Neuronal stem cell (in vitro differentiated cells): ENCODE data around the gene KSR2.

Experiments
- DNase-seq: peaks from one replicate; pipeline ENCODE4 v3.0.0-alpha.2; 2013; ENCODE audit warnings: low spot score
- H2AFZ ChIP-seq: one replicate; pipeline ENCODE4 v1.6.1; 2013; ENCODE audit warnings: mild to moderate bottlenecking, low read length, inconsistent platforms
- H2AK5ac ChIP-seq: 2 replicates; pipeline ENCODE4 v1.6.1; 2013; ENCODE audit warnings: low read depth, mild to moderate bottlenecking, inconsistent platforms, low read length, moderate library complexity, mixed read lengths
- H2BK120ac ChIP-seq: 2 replicates; pipeline ENCODE4 v1.6.1; 2013; ENCODE audit warnings: low read depth, mild to moderate bottlenecking, inconsistent platforms, low read length, moderate library complexity, mixed read lengths
- H2BK12ac ChIP-seq: one replicate; pipeline ENCODE4 v1.6.1; 2013; ENCODE audit warnings: low read length, inconsistent platforms
- H2BK15ac ChIP-seq: 2 replicates; pipeline ENCODE4 v1.6.1; 2013; ENCODE audit warnings: mild to moderate bottlenecking, low read length, inconsistent platforms, mixed read lengths
- H2BK5ac ChIP-seq: one replicate; pipeline ENCODE4 v1.6.1; 2013; ENCODE audit warnings: inconsistent platforms, mild to moderate bottlenecking, low read length, moderate library complexity
- H3K14ac ChIP-seq: one replicate; pipeline ENCODE4 v1.6.1; 2013; ENCODE audit warnings: low read length, inconsistent platforms
- H3K18ac ChIP-seq: 2 replicates; pipeline ENCODE4 v1.6.1; 2013; ENCODE audit warnings: low read length, inconsistent platforms
- H3K23ac ChIP-seq: 2 replicates; pipeline ENCODE4 v1.6.1; 2013; ENCODE audit warnings: low read depth, mild to moderate bottlenecking, mixed read lengths, low read length, inconsistent platforms; ENCODE audit not compliant: poor library complexity
- H3K27ac ChIP-seq: replicated peaks from 3 replicates; pipeline ENCODE4 v1.5.1; 2013; ENCODE audit warnings: low read length, inconsistent platforms
- H3K27me3 ChIP-seq, 3 experiments: 2 replicates each; pipeline ENCODE4 v1.6.1; 2013; ENCODE audit warnings: low read length in 3 of 3, mild to moderate bottlenecking in 2 of 3, inconsistent platforms in 1 of 3, low read depth in 1 of 3, mixed read lengths in 1 of 3, moderate library complexity in 1 of 3; ENCODE audit not compliant: control insufficient read depth in 3 of 3, insufficient read depth in 3 of 3
- H3K36me3 ChIP-seq, 2 donors: replicated peaks in 1 of 2; 2 replicates each; pipeline ENCODE4 v1.6.1; 2013; ENCODE audit warnings: low read length in 2 of 2; ENCODE audit not compliant: control insufficient read depth in 2 of 2, insufficient read depth in 2 of 2
- H3K4ac ChIP-seq: 2 replicates; pipeline ENCODE4 v1.6.1; 2013; ENCODE audit warnings: inconsistent platforms, mild to moderate bottlenecking, low read length, moderate library complexity
- H3K4me1 ChIP-seq, 2 donors: 1 replicate in 1 of 2; 2 replicates in 1 of 2; pipeline ENCODE4 v1.6.1; 2013; ENCODE audit warnings: low read length in 2 of 2, low read depth in 1 of 2; ENCODE audit not compliant: control insufficient read depth in 2 of 2, insufficient read depth in 1 of 2
- H3K4me2 ChIP-seq: one replicate; pipeline ENCODE4 v1.6.1; 2013; ENCODE audit warnings: mild to moderate bottlenecking, low read length, inconsistent platforms; ENCODE audit not compliant: insufficient read depth, poor library complexity, severe bottlenecking
- H3K4me3 ChIP-seq, 2 donors: 2 replicates each; pipeline ENCODE4 v1.5.1; 2013; ENCODE audit warnings: low read length in 2 of 2, mild to moderate bottlenecking in 2 of 2, inconsistent platforms in 1 of 2, moderate library complexity in 1 of 2
- H3K79me1 ChIP-seq: one replicate; pipeline ENCODE4 v1.6.1; 2013; ENCODE audit warnings: low read depth, mild to moderate bottlenecking, inconsistent platforms, low read length, moderate library complexity
- H3K9ac ChIP-seq: one replicate; pipeline ENCODE4 v1.6.1; 2013; ENCODE audit warnings: mild to moderate bottlenecking, low read depth, low read length, inconsistent platforms; ENCODE audit not compliant: poor library complexity
- H3K9me3 ChIP-seq, 2 donors: replicated peaks in 1 of 2; 2 replicates each; pipeline versions ENCODE3 to v1.6.1; 2013; ENCODE audit warnings: low read length in 2 of 2, mild to moderate bottlenecking in 2 of 2, inconsistent platforms in 1 of 2, low read depth in 1 of 2, mixed read lengths in 1 of 2, moderate library complexity in 1 of 2; ENCODE audit not compliant: control insufficient read depth in 2 of 2, insufficient read depth in 1 of 2
- H4K8ac ChIP-seq: one replicate; pipeline ENCODE4 v1.6.1; 2013; ENCODE audit warnings: low read depth, mild to moderate bottlenecking, inconsistent platforms, low read length, moderate library complexity
- H4K91ac ChIP-seq: one replicate; pipeline ENCODE4 v1.6.1; 2013; ENCODE audit warnings: low read length, low read depth, mild to moderate bottlenecking, inconsistent platforms; ENCODE audit not compliant: poor library complexity
- WGBS, 2 donors: extraction: QIAGEN DNeasy Blood & Tissue Kit; methylation state at CpG; one replicate each; pipeline ENCODE4 v1.1.7; 2013; ENCODE audit warnings: missing lambda C conversion rate in 2 of 2, mixed read lengths in 1 of 2; ENCODE audit not compliant: insufficient read length in 2 of 2, insufficient replicate concordance in 1 of 2; ENCODE audit errors: extremely low coverage in 2 of 2; 5-methylcytosine and 5-hydroxymethylcytosine counted together

Gene KSR2

GRCh38 chr12:117498256-117498655, 470.5 kb downstream of the KSR2 start:
- Histone ChIP-seq H2BK12ac (no peak overlapping the region), H3K9me3 (peaks cover 0 to 3% of the 10 kb centered on the region in 2 donors), H3K27ac (no peak overlapping the region), H3K36me3 (no peaks in the 10 kb centered on the region), H4K8ac (no peak overlapping the region), H2AFZ (no peak overlapping the region), H3K23ac (no peak overlapping the region), H3K4me3 (no peak overlapping the region), H3K79me1 (no peaks in the 10 kb centered on the region), H2BK120ac (no peak overlapping the region), H3K4me1 (peaks cover 0 to 8% of the 10 kb centered on the region in 2 donors), H3K18ac (peak overlapping the region; percentile 21), H3K27me3 (no peaks in the 10 kb centered on the region), H3K9ac (no peak overlapping the region), H2BK5ac (peak overlapping the region; percentile 10), H2AK5ac (peak overlapping the region; percentile 28), H3K4me2 (no peak overlapping the region), H3K4ac (no peak overlapping the region), H4K91ac (no peak overlapping the region), H2BK15ac (no peak overlapping the region), H3K14ac (no peak overlapping the region)
- no peak for DNase-seq
- WGBS, 2 donors, result no CpG with 5 or more reads among the region's 2 CpGs

- H2BK15ac ChIP-seq, result no peak overlapping the region
- no peak overlapping the region for H3K4ac ChIP-seq
- peaks cover 0 to 3% of the 10 kb centered on the region in 2 donors for H3K9me3 ChIP-seq
- no peak overlapping the region for H2BK5ac ChIP-seq
- H3K18ac ChIP-seq, result no peak overlapping the region
- H3K4me1 ChIP-seq, result peaks cover 0 to 8% of the 10 kb centered on the region in 2 donors
- H2AFZ ChIP-seq, result no peak overlapping the region
- no peak overlapping the region for H4K91ac ChIP-seq
- no CpG with 5 or more reads among the region's 7 CpGs for WGBS, 2 donors
- no peak overlapping the region for H2BK12ac ChIP-seq
- no peak overlapping the region for H3K27ac ChIP-seq
- no peak overlapping the region for H3K14ac ChIP-seq
- no peaks in the 10 kb centered on the region for H3K27me3 ChIP-seq
- H3K79me1 ChIP-seq, result no peaks in the 10 kb centered on the region
- no peaks in the 10 kb centered on the region for H3K36me3 ChIP-seq
- no peak overlapping the region for H3K4me3 ChIP-seq
- no peak overlapping the region for H3K23ac ChIP-seq
- no peak overlapping the region for H3K9ac ChIP-seq
- no peak overlapping the region for H3K4me2 ChIP-seq
- no peak overlapping the region for H2AK5ac ChIP-seq
- no peak overlapping the region for H2BK120ac ChIP-seq
- no peak overlapping the region for H4K8ac ChIP-seq
- no peak for DNase-seq
Measured at GRCh38 chr12:117497407-117497806, 471.4 kb downstream of the KSR2 start.

- no peak overlapping the region for H2BK5ac ChIP-seq
- H3K18ac ChIP-seq, result peak overlapping the region; percentile 20
- H4K8ac ChIP-seq, result no peak overlapping the region
- H3K27ac ChIP-seq, result no peak overlapping the region
- H3K4me2 ChIP-seq, result no peak overlapping the region
- no peak overlapping the region for H3K4me3 ChIP-seq
- H2BK120ac ChIP-seq, result no peak overlapping the region
- no CpG with 5 or more reads among the region's 8 CpGs for WGBS, 2 donors
- peaks cover 0 to 8% of the 10 kb centered on the region in 2 donors for H3K4me1 ChIP-seq
- no peak overlapping the region for H2BK12ac ChIP-seq
- no peak overlapping the region for H3K4ac ChIP-seq
- no peak overlapping the region for H3K23ac ChIP-seq
- DNase-seq, result no peak
- no peak overlapping the region for H3K14ac ChIP-seq
- no peak overlapping the region for H2AK5ac ChIP-seq
- H3K36me3 ChIP-seq, result no peaks in the 10 kb centered on the region
- H3K79me1 ChIP-seq, result no peaks in the 10 kb centered on the region
- H3K9me3 ChIP-seq, result peaks cover 0 to 3% of the 10 kb centered on the region in 2 donors
- no peak overlapping the region for H4K91ac ChIP-seq
- no peak overlapping the region for H2AFZ ChIP-seq
- H2BK15ac ChIP-seq, result no peak overlapping the region
- H3K27me3 ChIP-seq, result no peaks in the 10 kb centered on the region
- no peak overlapping the region for H3K9ac ChIP-seq
Measured at GRCh38 chr12:117494833-117495655, 473.7 kb downstream of the KSR2 start.

GRCh38 chr12:117491711-117492110, 477.1 kb downstream of the KSR2 start:
- WGBS, 2 donors, result no CpG with 5 or more reads among the region's 7 CpGs
- H3K4ac ChIP-seq, result no peak overlapping the region
- no peak overlapping the region for H3K27ac ChIP-seq
- no peak overlapping the region for H2AK5ac ChIP-seq
- no peak overlapping the region for H3K14ac ChIP-seq
- no peak overlapping the region for H4K91ac ChIP-seq
- no peak overlapping the region for H2BK5ac ChIP-seq
- no peak overlapping the region for H3K4me3 ChIP-seq
- H3K27me3 ChIP-seq, result no peaks in the 10 kb centered on the region
- peaks cover 0 to 3% of the 10 kb centered on the region in 2 donors for H3K4me1 ChIP-seq
- H2AFZ ChIP-seq, result no peak overlapping the region
- no peak overlapping the region for H2BK12ac ChIP-seq
- DNase-seq, result no peak
- H3K79me1 ChIP-seq, result no peaks in the 10 kb centered on the region
- H2BK15ac ChIP-seq, result no peak overlapping the region
- H3K4me2 ChIP-seq, result no peak overlapping the region
- no peak overlapping the region for H3K23ac ChIP-seq
- H3K9me3 ChIP-seq, result no peaks in the 10 kb centered on the region
- H2BK120ac ChIP-seq, result no peak overlapping the region
- no peak overlapping the region for H3K18ac ChIP-seq
- H3K9ac ChIP-seq, result no peak overlapping the region
- no peaks in the 10 kb centered on the region for H3K36me3 ChIP-seq
- H4K8ac ChIP-seq, result no peak overlapping the region
